ENCODE results near the gene AP1S1.
"Not testable (repeated sequence)": the region's sequence is repeated elsewhere in the genome, so short reads cannot be mapped to it uniquely, and the experiment has no call there.

AP1S1 gene

GRCh38 chr7:101119876-101120275, 34.4 kb upstream of the AP1S1 start:
- FAIRE-seq (no peak), DNase-seq (ENCODE audit: insufficient read length, low spot score) (no peak)
- no peak for TF ChIP-seq POLR2A (IDR thresholded peaks at IDR 0.05; ENCODE audit: low read depth, low read length)

DNA sequence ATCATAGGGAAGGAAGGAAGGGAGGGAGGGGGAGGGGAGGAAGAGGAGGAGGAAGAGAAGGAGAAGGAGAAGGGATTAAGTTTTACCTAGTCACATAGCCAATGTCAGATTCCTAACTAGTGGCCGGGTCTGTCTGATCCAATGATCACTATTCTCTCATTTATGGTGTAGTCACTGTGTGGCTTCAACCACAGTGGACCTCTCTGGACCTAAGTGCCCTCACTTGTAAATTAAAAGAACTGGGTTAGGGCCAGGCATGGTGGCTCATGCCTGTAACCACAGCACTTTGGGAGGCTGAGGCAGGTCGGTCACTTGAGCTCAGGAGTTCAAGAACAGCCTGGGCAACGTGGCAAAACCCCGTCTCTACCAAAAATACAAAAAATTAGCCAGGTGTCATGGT, 34.0 kb upstream of the AP1S1 start:
- FAIRE-seq (no peak), DNase-seq (ENCODE audit: insufficient read length, low spot score) (no peak)
- no peak for TF ChIP-seq POLR2A (IDR thresholded peaks at IDR 0.05; ENCODE audit: low read depth, low read length)

- FAIRE-seq; DNase-seq (ENCODE audit: insufficient read length, low spot score): not testable (repeated sequence)
Observed at GRCh38 chr7:101121631-101121990, 32.7 kb upstream of the AP1S1 start.

GRCh38 chr7:101121991-101122932, 32.0 kb upstream of the AP1S1 start:
- DNase-seq (ENCODE audit: insufficient read length, low spot score) (peak; percentile 76), FAIRE-seq (no peak)
- no peak; the same call in none of the 2 replicates for TF ChIP-seq POLR2A (IDR thresholded peaks at IDR 0.05; ENCODE audit: low read depth, low read length)

GRCh38 chr7:101122933-101123702, 31.2 kb upstream of the AP1S1 start:
- DNase-seq (ENCODE audit: insufficient read length, low spot score) (no peak), FAIRE-seq (no peak)
- TF ChIP-seq POLR2A (IDR thresholded peaks at IDR 0.05; ENCODE audit: low read depth, low read length): no peak

DNA sequence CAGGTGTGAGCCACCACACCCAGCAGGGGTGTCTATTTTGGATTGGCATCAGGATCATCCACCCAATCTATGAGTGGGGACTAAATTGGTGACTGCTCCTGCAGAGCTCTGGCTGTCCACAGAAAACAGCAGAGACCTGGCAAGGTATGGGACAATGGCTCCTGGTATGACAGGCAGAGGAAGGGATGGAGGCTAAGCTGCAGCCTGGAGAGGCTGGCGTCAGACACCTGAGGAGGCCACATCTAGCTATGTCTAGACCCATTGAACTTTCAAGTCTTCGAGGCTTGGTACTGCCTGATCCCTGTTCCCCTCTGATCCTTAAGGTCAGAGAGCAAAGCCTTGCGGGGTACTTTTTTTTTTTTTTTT, 30.6 kb upstream of the AP1S1 start:
- TF ChIP-seq POLR2A (IDR thresholded peaks at IDR 0.05; ENCODE audit: low read depth, low read length): no peak
- no peak for FAIRE-seq
- no peak for DNase-seq (ENCODE audit: insufficient read length, low spot score)

GRCh38 chr7:101124376-101125056, 29.8 kb upstream of the AP1S1 start:
- no peak for FAIRE-seq
- no peak for DNase-seq (ENCODE audit: insufficient read length, low spot score)
- no peak for TF ChIP-seq POLR2A (IDR thresholded peaks at IDR 0.05; ENCODE audit: low read depth, low read length)

DNA sequence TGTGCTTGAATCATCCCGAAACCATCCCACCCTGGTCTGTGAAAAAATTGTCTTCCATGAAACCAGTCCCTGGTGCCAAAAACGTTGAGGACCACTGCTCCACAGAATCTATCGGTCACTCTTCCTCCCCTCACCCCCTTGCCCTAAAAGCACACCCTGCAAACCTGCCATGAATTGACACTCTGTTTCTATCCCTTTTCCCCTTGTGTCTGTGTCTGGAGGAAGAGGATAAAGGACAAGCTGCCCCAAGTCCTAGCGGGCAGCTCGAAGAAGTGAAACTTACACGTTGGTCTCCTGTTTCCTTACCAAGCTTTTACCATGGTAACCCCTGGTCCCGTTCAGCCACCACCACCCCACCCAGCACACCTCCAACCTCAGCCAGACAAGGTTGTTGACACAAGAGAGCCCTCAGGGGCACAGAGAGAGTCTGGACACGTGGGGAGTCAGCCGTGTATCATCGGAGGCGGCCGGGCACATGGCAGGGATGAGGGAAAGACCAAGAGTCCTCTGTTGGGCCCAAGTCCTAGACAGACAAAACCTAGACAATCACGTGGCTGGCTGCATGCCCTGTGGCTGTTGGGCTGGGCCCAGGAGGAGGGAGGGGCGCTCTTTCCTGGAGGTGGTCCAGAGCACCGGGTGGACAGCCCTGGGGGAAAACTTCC, 28.2 kb upstream of the AP1S1 start:
- no peak for TF ChIP-seq POLR2A (IDR thresholded peaks at IDR 0.05; ENCODE audit: low read depth, low read length)
- DNase-seq (ENCODE audit: insufficient read length, low spot score) (no peak), FAIRE-seq (no peak)

DNA sequence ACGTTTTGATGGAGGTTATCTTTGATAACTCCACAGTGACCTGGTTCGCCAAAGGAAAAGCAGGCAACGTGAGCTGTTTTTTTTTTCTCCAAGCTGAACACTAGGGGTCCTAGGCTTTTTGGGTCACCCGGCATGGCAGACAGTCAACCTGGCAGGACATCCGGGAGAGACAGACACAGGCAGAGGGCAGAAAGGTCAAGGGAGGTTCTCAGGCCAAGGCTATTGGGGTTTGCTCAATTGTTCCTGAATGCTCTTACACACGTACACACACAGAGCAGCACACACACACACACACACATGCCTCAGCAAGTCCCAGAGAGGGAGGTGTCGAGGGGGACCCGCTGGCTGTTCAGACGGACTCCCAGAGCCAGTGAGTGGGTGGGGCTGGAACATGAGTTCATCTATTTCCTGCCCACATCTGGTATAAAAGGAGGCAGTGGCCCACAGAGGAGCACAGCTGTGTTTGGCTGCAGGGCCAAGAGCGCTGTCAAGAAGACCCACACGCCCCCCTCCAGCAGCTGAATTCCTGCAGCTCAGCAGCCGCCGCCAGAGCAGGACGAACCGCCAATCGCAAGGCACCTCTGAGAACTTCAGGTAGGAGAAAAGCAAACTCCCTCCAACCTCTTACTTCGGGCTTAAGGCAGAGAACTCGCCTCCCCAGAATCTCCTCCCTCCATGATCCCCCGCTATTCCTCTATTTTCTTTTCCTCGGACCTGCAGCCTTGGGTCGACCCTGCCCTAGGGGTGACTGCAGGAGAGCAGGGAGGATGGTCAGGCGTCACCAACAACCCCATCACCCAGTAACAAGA, 27.4 kb upstream of the AP1S1 start, which contains the start of gene SERPINE1:
Gene SERPINE1, plus strand, starts transcription at position 454 of the 809 bp plus-strand sequence. CDS start 1,290 bp downstream, outside the sequence.
- peak; percentile 98 for TF ChIP-seq POLR2A (IDR thresholded peaks at IDR 0.05; ENCODE audit: low read depth, low read length)
- DNase-seq (ENCODE audit: insufficient read length, low spot score) (peak; percentile 79), FAIRE-seq (no peak)

DNA sequence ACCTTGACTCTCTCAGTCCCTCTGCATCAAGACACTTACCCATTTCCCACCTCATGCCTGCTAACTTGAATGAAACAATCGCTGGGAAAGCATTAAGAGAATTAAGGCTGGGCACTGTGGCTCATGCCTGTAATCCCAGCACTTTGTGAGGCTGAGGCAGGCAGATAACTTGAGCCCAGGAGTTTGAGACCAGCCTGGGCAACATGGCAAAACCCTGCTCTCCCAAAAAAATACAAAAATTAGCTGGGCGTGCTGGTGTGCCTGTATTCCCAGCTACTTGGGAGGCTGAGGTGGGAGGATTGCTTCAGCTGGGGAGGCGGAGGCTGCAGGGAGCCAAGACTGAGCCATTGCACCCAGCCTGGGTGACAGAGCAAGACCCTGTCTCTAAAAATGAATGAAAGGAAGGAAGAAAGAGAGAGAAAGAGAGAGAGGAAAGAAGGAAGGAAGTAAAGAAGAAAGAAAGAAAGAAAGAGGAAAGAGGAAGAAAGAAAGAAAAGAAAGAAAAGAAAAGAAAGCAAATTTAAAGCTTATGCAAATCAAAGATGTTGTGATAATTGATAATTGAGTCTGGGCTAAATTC, 26.7 kb upstream of the AP1S1 start:
- FAIRE-seq (no peak), DNase-seq (ENCODE audit: insufficient read length, low spot score) (no peak)
- TF ChIP-seq POLR2A (IDR thresholded peaks at IDR 0.05; ENCODE audit: low read depth, low read length): 0 out of 2 replicates have a peak, but pooled peaks have one; percentile 22

DNA sequence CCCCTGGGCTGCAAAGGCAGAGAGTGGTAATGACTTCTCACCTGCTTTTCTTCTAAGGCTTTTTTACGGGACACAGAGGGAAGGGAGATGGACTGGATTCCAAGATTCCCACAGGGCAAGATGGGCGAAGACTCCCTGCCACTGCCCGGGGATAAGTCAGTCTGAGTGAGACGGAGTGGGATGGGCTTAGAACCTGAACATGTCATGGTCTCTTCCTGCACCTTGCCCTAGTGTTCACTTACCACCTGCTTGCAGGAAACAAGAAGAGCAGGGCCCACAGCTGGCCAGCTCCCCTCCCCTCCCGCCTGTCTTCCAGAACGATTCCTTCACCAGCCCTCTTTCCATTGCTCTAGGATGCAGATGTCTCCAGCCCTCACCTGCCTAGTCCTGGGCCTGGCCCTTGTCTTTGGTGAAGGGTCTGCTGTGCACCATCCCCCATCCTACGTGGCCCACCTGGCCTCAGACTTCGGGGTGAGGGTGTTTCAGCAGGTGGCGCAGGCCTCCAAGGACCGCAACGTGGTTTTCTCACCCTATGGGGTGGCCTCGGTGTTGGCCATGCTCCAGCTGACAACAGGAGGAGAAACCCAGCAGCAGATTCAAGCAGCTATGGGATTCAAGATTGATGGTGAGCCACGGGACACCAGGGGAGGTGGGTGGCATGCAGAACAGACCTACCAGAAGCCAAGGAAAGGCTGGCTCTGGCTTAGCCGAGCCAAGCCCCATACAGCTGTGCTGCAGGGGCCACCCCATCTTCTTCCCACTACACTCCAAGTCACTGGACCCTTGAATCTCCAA, 26.0 kb upstream of the AP1S1 start:
- TF ChIP-seq POLR2A (IDR thresholded peaks at IDR 0.05; ENCODE audit: low read depth, low read length): no peak
- DNase-seq (ENCODE audit: insufficient read length, low spot score) (no peak), FAIRE-seq (no peak)
